Neutrophil (primary cell): ENCODE data around the gene JMJD1C.

Experiments
- H3K27ac ChIP-seq: fragments of 200-600 bp; sonication (generic); 2 replicates; pipeline ENCODE4 v1.5.1; 2016; ENCODE audit warnings: mild to moderate bottlenecking, moderate library complexity
- H3K27me3 ChIP-seq: fragments of 200-600 bp; sonication (generic); 2 replicates; pipeline ENCODE4 v1.6.0; 2016; ENCODE audit warnings: mild to moderate bottlenecking
- H3K36me3 ChIP-seq: fragments of 200-600 bp; sonication (generic); 2 replicates; pipeline ENCODE4 v1.5.1; 2017
- H3K4me1 ChIP-seq, 2 experiments: fragments of 200-600 bp in 1 of 2; sonication (generic) in 1 of 2; 1 replicate in 1 of 2; 2 replicates in 1 of 2; pipeline versions ENCODE4 v1.5.1 to v1.6.1; 2013 to 2016; ENCODE audit warnings: low read depth in 1 of 2, low read length in 1 of 2, mild to moderate bottlenecking in 1 of 2, moderate library complexity in 1 of 2; ENCODE audit not compliant: control insufficient read depth in 1 of 2, insufficient read depth in 1 of 2
- H3K4me3 ChIP-seq, 2 experiments: fragments of 200-600 bp in 1 of 2; sonication (generic) in 1 of 2; 1 replicate in 1 of 2; 2 replicates in 1 of 2; pipeline ENCODE4 v1.5.1; 2013 to 2016; ENCODE audit warnings: low read depth in 1 of 2, low read length in 1 of 2, mild to moderate bottlenecking in 1 of 2, moderate library complexity in 1 of 2
- H3K9me3 ChIP-seq: fragments of 200-600 bp; sonication (generic); 2 replicates; pipeline ENCODE4 v1.5.1; 2016
- CTCF ChIP-seq: fragments of 200-600 bp; sonication (generic); IDR thresholded peaks from 2 replicates; pipeline ENCODE4 v1.5.1; 2016; ENCODE audit warnings: antibody characterized with exemption

The JMJD1C gene

GRCh38 chr10:63477927-63478326, 12.2 kb upstream of the JMJD1C start:
- Histone ChIP-seq H3K27ac (no peak overlapping the region), H3K4me3 (no peak overlapping the region), H3K4me1 (no peaks in the 10 kb centered on the region), H3K9me3 (no peaks in the 10 kb centered on the region), H3K36me3 (no peaks in the 10 kb centered on the region), H3K27me3 (no peaks in the 10 kb centered on the region)
- TF ChIP-seq CTCF = no peak

- Histone ChIP-seq H3K27me3 (no peaks in the 10 kb centered on the region), H3K9me3 (no peaks in the 10 kb centered on the region), H3K27ac (no peak overlapping the region), H3K4me1 (no peaks in the 10 kb centered on the region), H3K4me3 (no peak overlapping the region), H3K36me3 (no peaks in the 10 kb centered on the region)
- TF ChIP-seq CTCF = no peak
These were observed 8.7 kb upstream of the JMJD1C start for GRCh38 chr10:63474488-63474887.

GRCh38 chr10:63470928-63471327, 5.2 kb upstream of the JMJD1C start:
- no peak overlapping the region for H3K4me3 ChIP-seq
- no peak overlapping the region for H3K27ac ChIP-seq
- no peaks in the 10 kb centered on the region for H3K36me3 ChIP-seq
- H3K27me3 ChIP-seq = peaks cover 17% of the 10 kb centered on the region
- H3K9me3 ChIP-seq = no peaks in the 10 kb centered on the region
- peaks cover 4 to 7% of the 10 kb centered on the region in 2 experiments for H3K4me1 ChIP-seq
- TF ChIP-seq CTCF = no peak

GRCh38 chr10:63468947-63469346, 3.2 kb upstream of the JMJD1C start:
- no peak for TF ChIP-seq CTCF
- no peak overlapping the region for H3K27ac ChIP-seq
- H3K4me3 ChIP-seq = no peak overlapping the region
- H3K36me3 ChIP-seq = no peaks in the 10 kb centered on the region
- peaks cover 10 to 17% of the 10 kb centered on the region in 2 experiments for H3K4me1 ChIP-seq
- H3K9me3 ChIP-seq = no peaks in the 10 kb centered on the region
- H3K27me3 ChIP-seq = peaks cover 29% of the 10 kb centered on the region

GRCh38 chr10:63467841-63468240, 2.1 kb upstream of the JMJD1C start:
- no peak for TF ChIP-seq CTCF
- peaks cover 10 to 18% of the 10 kb centered on the region in 2 experiments for H3K4me1 ChIP-seq
- peaks cover 38% of the 10 kb centered on the region for H3K27me3 ChIP-seq
- H3K36me3 ChIP-seq = no peaks in the 10 kb centered on the region
- H3K27ac ChIP-seq = no peak overlapping the region
- no peak overlapping the region for H3K4me3 ChIP-seq
- no peaks in the 10 kb centered on the region for H3K9me3 ChIP-seq
